ENCODE results near the gene GPC1. TPM values are rescaled to one million over a fixed set of nuclear protein-coding genes. Genes with fewer than 3 reads are reported as not detected.

GPC1 gene
- total RNA-seq, 6 experiments from 2014 or later: 20.7 to 44.5 (median 27.8) TPM

- Histone ChIP-seq H3K4me1 (no peaks in the 10 kb centered on the region), H3K9me3 (no peaks in the 10 kb centered on the region), H3K36me3 (no peaks in the 10 kb centered on the region), H3K27me3 (no peaks in the 10 kb centered on the region), H3K27ac (no peak overlapping the region), H3K4me3 (no peak overlapping the region)
- 80% methylated on average over 1 of the region's 11 CpGs for WGBS (ENCODE audit: insufficient coverage, low coverage, low lambda C conversion rate, missing lambda C conversion rate)
- ATAC-seq: no peak
- no peak for DNase-seq
- TF ChIP-seq, protein P1, sequence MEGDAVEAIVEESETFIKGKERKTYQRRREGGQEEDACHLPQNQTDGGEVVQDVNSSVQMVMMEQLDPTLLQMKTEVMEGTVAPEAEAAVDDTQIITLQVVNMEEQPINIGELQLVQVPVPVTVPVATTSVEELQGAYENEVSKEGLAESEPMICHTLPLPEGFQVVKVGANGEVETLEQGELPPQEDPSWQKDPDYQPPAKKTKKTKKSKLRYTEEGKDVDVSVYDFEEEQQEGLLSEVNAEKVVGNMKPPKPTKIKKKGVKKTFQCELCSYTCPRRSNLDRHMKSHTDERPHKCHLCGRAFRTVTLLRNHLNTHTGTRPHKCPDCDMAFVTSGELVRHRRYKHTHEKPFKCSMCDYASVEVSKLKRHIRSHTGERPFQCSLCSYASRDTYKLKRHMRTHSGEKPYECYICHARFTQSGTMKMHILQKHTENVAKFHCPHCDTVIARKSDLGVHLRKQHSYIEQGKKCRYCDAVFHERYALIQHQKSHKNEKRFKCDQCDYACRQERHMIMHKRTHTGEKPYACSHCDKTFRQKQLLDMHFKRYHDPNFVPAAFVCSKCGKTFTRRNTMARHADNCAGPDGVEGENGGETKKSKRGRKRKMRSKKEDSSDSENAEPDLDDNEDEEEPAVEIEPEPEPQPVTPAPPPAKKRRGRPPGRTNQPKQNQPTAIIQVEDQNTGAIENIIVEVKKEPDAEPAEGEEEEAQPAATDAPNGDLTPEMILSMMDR (IDR thresholded peaks at IDR 0.05): no peak
- TF ChIP-seq POLR2A (IDR thresholded peaks at IDR 0.05): no peak
- intact Hi-C loops (cut with DNase I): no loop called here
Measured at GRCh38 chr2:240512109-240512485, 76.6 kb downstream of the GPC1 start.

GRCh38 chr2:240512666-240513535 is 77.4 kb downstream of the GPC1 start:
- DNase-seq: peak in 1 of 3 donors; percentile 40
- H3K4me3 ChIP-seq: no peak overlapping the region
- H3K9me3 ChIP-seq: no peaks in the 10 kb centered on the region
- H3K27ac ChIP-seq: no peak overlapping the region
- no peaks in the 10 kb centered on the region for H3K27me3 ChIP-seq
- intact Hi-C loops (cut with DNase I): no loop called here
- no peaks in the 10 kb centered on the region for H3K4me1 ChIP-seq
- H3K36me3 ChIP-seq: no peaks in the 10 kb centered on the region
- TF ChIP-seq, protein P1 (IDR thresholded peaks at IDR 0.05): no peak
- TF ChIP-seq POLR2A (IDR thresholded peaks at IDR 0.05): no peak
- WGBS (ENCODE audit: insufficient coverage, low coverage, low lambda C conversion rate, missing lambda C conversion rate): 88% methylated on average over 2 of the region's 21 CpGs
- no peak for ATAC-seq

GRCh38 chr2:240513549-240514287 is 78.3 kb downstream of the GPC1 start:
- intact Hi-C loops (cut with DNase I): no loop called here

DNA sequence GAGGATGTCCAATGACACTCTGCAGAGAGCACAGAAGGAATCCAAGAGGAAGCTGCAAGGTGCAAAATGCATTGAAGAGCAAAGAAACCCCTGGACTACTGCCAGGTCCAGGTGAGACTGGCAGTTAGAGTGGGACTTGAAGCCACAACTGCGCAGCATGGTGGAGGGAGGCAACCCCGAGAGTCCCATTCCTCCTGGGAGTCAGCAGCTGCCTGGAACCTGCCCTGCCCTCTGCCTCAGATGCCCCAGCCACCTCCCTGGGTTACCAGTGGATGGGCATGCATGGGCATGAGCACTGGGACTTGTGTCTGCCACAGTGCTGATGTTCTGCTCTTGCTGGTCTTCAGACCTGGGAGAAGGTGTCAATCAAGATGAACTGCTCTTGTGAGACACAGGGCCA is 79.2 kb downstream of the GPC1 start:
- H3K27ac ChIP-seq: no peak overlapping the region
- H3K27me3 ChIP-seq: no peaks in the 10 kb centered on the region
- intact Hi-C loops (cut with DNase I): no loop called here
- H3K9me3 ChIP-seq: no peaks in the 10 kb centered on the region
- DNase-seq (peak in 1 of 3 donors; percentile 42), ATAC-seq (no peak)
- H3K4me3 ChIP-seq: no peak overlapping the region
- WGBS (ENCODE audit: insufficient coverage, low coverage, low lambda C conversion rate, missing lambda C conversion rate): no CpG with 5 or more reads among the region's 2 CpGs
- H3K4me1 ChIP-seq: no peaks in the 10 kb centered on the region
- H3K36me3 ChIP-seq: no peaks in the 10 kb centered on the region
- TF ChIP-seq, protein P1 (IDR thresholded peaks at IDR 0.05): no peak
- TF ChIP-seq POLR2A (IDR thresholded peaks at IDR 0.05): no peak

More at GRCh38 chr2:240513549-240514287, 78.3 kb downstream of the GPC1 start:
- TF ChIP-seq POLR2A (IDR thresholded peaks at IDR 0.05): no peak
- TF ChIP-seq, protein P1 (IDR thresholded peaks at IDR 0.05): peak; percentile 71 to 80 (median 74)
- no peaks in the 10 kb centered on the region for H3K27me3 ChIP-seq
- H3K4me3 ChIP-seq: no peak overlapping the region
- DNase-seq (peak; percentile 75 to 83 (median 77)), ATAC-seq (peak; percentile 87 to 98 (median 95))
- no peaks in the 10 kb centered on the region for H3K36me3 ChIP-seq
- no peaks in the 10 kb centered on the region for H3K9me3 ChIP-seq
- no peak overlapping the region for H3K27ac ChIP-seq
- no peaks in the 10 kb centered on the region for H3K4me1 ChIP-seq
- WGBS (ENCODE audit: insufficient coverage, low coverage, low lambda C conversion rate, missing lambda C conversion rate): 48% methylated on average over 10 of the region's 13 CpGs

Data from right lobe of liver (tissue), 6 donors.